Astrocyte (in vitro differentiated cells and primary cell): Measurements from ENCODE around the gene CGN.

ENCODE experiments used
- CTCF ChIP-seq: IDR thresholded peaks from 2 replicates; pipeline ENCODE4 v1.5.1; 2011; ENCODE audit warnings: low read depth, mild to moderate bottlenecking, inconsistent platforms, low read length, moderate library complexity; ENCODE audit not compliant: insufficient read depth
- EZH2 ChIP-seq: IDR thresholded peaks from 2 replicates; pipeline ENCODE4 v1.6.1; 2012; ENCODE audit warnings: mild to moderate bottlenecking, low read length, inconsistent platforms; ENCODE audit not compliant: insufficient read depth

DNA sequence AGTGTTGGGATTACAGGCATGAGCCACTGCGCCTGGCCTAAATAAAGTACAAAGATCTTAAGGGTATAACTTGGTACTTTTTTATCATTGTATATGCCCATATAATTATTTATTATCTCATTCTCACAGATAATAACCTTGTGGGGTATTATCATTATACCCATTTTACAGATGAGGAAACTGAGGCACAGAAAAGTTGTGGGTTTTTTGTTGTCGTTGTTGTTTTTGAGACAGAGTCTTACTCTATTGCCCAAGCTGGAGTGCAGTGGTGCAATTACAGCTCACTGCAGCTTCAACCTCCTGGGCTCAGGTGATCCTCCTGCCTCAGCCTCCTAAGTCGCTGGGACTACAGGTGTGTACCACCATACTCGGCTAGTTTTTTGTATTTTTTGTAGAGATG is 4.1 kb downstream of the CGN start:
- no peak for TF ChIP-seq CTCF
- TF ChIP-seq EZH2, result no peak
